GM12801 (cell line): ENCODE measurements around the gene P2RX1.

Experiments
- CTCF ChIP-seq: IDR thresholded peaks from one replicate; pipeline ENCODE4 v1.5.1; 2011; ENCODE audit warnings: control low read depth; ENCODE audit not compliant: insufficient read length; ENCODE audit errors: extremely low read depth

Gene P2RX1

GRCh38 chr17:3915995-3916696, at the start of gene P2RX1:
Gene P2RX1 (minus strand): TSS chr17:3916465. CDS start chr17:3916225, 240 bp downstream.
- TF ChIP-seq CTCF: no peak

- no peak for TF ChIP-seq CTCF
Observed at GRCh38 chr17:3965118-3965800, 49.0 kb upstream of the P2RX1 start.

GRCh38 chr17:3964203-3965117, 48.2 kb upstream of the P2RX1 start, which contains the start of gene ATP2A3:
Gene ATP2A3 (minus strand): TSS chr17:3964437. CDS start chr17:3964291, 146 bp downstream.
- TF ChIP-seq CTCF: no peak

GRCh38 chr17:3963237-3964201, 47.3 kb upstream of the P2RX1 start:
- TF ChIP-seq CTCF: no peak

- TF ChIP-seq CTCF: no peak
Observed at GRCh38 chr17:3962965-3963236, 46.6 kb upstream of the P2RX1 start.

- no peak for TF ChIP-seq CTCF
Observed at GRCh38 chr17:3962217-3962964, 46.1 kb upstream of the P2RX1 start.
